GM10266 (cell line): Measurements from ENCODE around the gene DCP2.

ENCODE experiments used
- DNase-seq: peaks from one replicate; pipeline ENCODE4 v3.0.0; 2012; ENCODE audit errors: extremely low spot score
- CTCF ChIP-seq: IDR thresholded peaks from 2 replicates; pipeline ENCODE4 v1.5.1; 2012; ENCODE audit warnings: mild to moderate bottlenecking, low read depth; ENCODE audit not compliant: control insufficient read depth, insufficient read depth; ENCODE audit errors: missing control alignments

DCP2 gene

DNA sequence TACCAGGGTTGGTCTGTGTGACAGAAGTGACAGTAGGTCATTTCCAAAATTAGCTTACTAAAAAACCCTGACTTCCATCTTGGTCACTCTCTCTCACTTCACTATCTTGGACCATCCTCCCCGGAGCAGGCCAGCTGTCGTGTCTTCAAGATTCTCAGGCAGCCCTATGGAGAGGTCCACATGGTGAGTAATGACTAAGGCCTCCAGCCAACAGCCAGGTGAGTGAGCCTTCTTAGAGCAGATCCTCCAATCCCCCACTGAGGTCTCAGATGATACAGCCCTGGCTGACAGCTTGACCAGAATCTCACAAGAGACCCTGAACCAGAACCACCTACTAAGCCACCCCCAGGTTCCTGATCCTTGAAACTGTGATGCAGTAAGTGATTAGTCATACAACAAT is 92.0 kb downstream of the DCP2 start:
- no peak for TF ChIP-seq CTCF
- DNase-seq: no peak
